22Rv1 (cell line): Measurements from ENCODE around the gene IL5.
"Not testable (repeated sequence)": the region's sequence is repeated elsewhere in the genome, so short reads cannot be mapped to it uniquely, and the experiment has no call there.

ENCODE experiments used
- H3K27ac ChIP-seq: fragments of 450-650 bp; 2 replicates; pipeline ENCODE4 v1.5.1; 2017
- CTCF ChIP-seq: fragments of 450-650 bp; IDR thresholded peaks from 2 replicates; pipeline ENCODE4 v1.5.1; 2017; ENCODE audit warnings: mild to moderate bottlenecking
- ZFX ChIP-seq: fragments of 450-650 bp; IDR thresholded peaks from 2 replicates; pipeline ENCODE4 v1.6.1; 2017; ENCODE audit warnings: antibody characterized with exemption, borderline replicate concordance

The IL5 gene

GRCh38 chr5:132543472-132544201 lies at the start of gene IL5:
TSS of gene IL5 (minus strand) at chr5:132543522. CDS start at chr5:132543478, 44 bp downstream.
- TF ChIP-seq ZFX = no peak
- no peak for TF ChIP-seq CTCF
- H3K27ac ChIP-seq = no peak within 1 kb of the TSS

DNA sequence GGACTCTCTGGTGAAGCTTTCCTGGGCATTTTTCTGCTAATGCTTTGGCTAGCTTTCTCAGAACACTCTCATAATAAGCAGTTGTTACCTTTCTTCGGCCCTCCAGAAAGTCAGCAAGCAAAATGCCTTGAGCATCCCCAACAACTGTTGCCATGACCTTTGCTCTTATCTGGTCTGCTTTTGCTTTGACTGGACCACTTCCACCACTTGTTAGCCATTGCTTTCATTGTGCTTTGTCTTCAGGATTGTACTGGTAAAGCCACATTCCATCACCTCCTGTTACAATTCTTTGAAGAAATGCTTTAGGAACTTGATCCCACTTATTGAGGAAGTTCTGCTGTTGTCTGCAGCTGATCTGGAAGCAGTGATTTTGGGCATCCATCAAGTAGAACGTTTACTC lies 49.2 kb upstream of the IL5 start:
- no peak for TF ChIP-seq CTCF
- H3K27ac ChIP-seq = no peak overlapping the region

DNA sequence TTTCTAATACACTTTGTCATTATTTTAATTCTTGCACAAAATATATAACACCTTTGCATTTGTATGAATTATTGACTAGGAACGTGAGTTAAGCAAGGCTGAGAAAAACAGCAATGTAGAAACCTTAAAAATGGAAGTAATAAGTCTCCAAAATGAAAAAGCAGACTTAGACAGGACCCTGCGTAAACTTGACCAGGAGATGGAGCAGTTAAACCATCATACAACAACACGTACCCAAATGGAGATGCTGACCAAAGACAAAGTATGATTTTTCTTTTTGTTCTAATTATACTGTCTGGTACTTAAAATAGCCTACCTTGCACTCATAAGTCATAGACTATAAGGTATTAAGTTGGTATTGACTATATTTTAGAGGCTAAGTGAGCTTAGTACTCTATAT lies 47.8 kb upstream of the IL5 start:
- no peak overlapping the region for H3K27ac ChIP-seq
- TF ChIP-seq ZFX (no peak), CTCF (no peak)

DNA sequence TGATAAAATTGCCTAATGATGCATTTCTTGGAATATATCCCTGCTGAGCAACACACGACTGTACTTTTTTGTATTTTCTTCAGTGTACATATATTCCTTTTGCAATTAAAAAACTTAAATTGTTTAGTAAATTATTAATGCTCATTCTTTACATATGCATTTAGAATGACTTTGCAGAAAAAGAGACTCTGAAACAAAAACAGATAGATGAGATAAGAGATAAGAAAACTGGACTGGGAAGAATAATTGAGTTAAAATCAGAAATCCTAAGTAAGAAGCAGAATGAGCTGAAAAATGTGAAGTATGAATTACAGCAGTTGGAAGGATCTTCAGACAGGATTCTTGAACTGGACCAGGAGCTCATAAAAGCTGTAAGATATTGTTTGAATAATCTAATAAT lies 46.1 kb upstream of the IL5 start:
- H3K27ac ChIP-seq = no peak overlapping the region
- TF ChIP-seq CTCF = no peak
- no peak for TF ChIP-seq ZFX

DNA sequence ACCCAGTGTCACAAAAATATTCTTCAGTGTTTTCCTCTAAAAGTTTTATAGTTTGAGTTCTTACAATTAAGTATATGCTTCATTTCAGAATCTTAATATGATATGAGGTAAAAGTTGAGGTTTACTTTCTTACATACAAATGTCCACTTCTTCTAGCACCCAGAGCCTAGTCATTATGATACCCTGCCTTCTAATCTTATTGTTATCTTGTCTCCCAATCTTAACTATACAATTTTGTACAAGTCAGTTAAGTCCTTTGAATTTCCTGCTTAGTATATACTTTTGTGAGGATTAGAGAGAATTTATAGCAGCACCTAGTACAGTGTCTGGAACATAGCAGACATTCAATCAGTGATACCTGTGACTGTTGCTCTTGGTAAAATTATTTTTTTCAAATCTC lies 42.7 kb upstream of the IL5 start:
- TF ChIP-seq ZFX (no peak), CTCF (no peak)
- no peak overlapping the region for H3K27ac ChIP-seq

- H3K27ac ChIP-seq = not testable (repeated sequence)
These were observed 41.2 kb upstream of the IL5 start for GRCh38 chr5:132584560-132584959.

- TF ChIP-seq CTCF = no peak
- H3K27ac ChIP-seq = no peak overlapping the region
These were observed 32.8 kb upstream of the IL5 start for GRCh38 chr5:132576123-132576522.

GRCh38 chr5:132566657-132567056 lies 23.3 kb upstream of the IL5 start:
- TF ChIP-seq CTCF (no peak), ZFX (no peak)
- no peak overlapping the region for H3K27ac ChIP-seq

- H3K27ac ChIP-seq = not testable (repeated sequence)
These were observed 21.2 kb upstream of the IL5 start for GRCh38 chr5:132564555-132564954.
